Endothelial cell of umbilical vein (primary cell): ENCODE results near the gene GRID1. TPM values are rescaled to one million over a fixed set of nuclear protein-coding genes. Genes with fewer than 3 reads are reported as not detected.

Experiments
- BruUV-seq: library from RNA; stranded (reverse); fragments of 400-500 nt; replicated peaks from 2 replicates; lab custom pipeline; 2021; lab: Mats Ljungman, UMichigan
- CTCF ChIA-PET: fragments of 300-600, 350-600 bp; sonication (Branson Sonifier 250); formaldehyde crosslinking; loops from one replicate; lab custom pipeline; 2021; ENCODE audit warnings: antibody characterized with exemption, inconsistent platforms; lab: Charles Lee
- POLR2A ChIA-PET: fragments of 300-600, 350-600 bp; sonication (Branson Sonifier 250); formaldehyde crosslinking; loops from one replicate; lab custom pipeline; 2021; ENCODE audit warnings: antibody characterized with exemption, inconsistent platforms; lab: Charles Lee
- DNase-seq: peaks from one replicate; pipeline ENCODE4 v3.0.0-alpha.2; 2011; ENCODE audit warnings: low read depth, low spot score
- FAIRE-seq: peaks from 2 replicates; lab custom pipeline; 2011; peaks lifted over from hg19 to GRCh38; lab: Jason Lieb, UNC
- H2AFZ ChIP-seq: 2 replicates; pipeline ENCODE4 v1.6.0; 2012; ENCODE audit warnings: low read depth, low read length, control low read depth, inconsistent platforms
- H3K27ac ChIP-seq: 2 replicates; pipeline ENCODE4 v1.5.1; 2011; ENCODE audit warnings: low read depth, mild to moderate bottlenecking, control low read depth, low read length, moderate library complexity; ENCODE audit not compliant: insufficient read depth
- H3K27me3 ChIP-seq, 2 experiments: 2 replicates each; pipeline versions ENCODE4 v1.6.0 to v1.6.1; 2011; ENCODE audit warnings: low read length in 2 of 2, mixed read lengths in 1 of 2; ENCODE audit not compliant: control insufficient read depth in 2 of 2, insufficient read depth in 2 of 2
- H3K36me3 ChIP-seq, 2 experiments: 2 replicates in 1 of 2; 3 replicates in 1 of 2; pipeline ENCODE4 v1.5.1; 2011; ENCODE audit warnings: low read length in 2 of 2, mild to moderate bottlenecking in 1 of 2, moderate library complexity in 1 of 2; ENCODE audit not compliant: control insufficient read depth in 2 of 2, insufficient read depth in 2 of 2; ENCODE audit errors: extremely low read depth in 1 of 2
- H3K4me1 ChIP-seq: 3 replicates; pipeline ENCODE4 v1.5.1; 2011; ENCODE audit warnings: mild to moderate bottlenecking, low read length; ENCODE audit not compliant: control insufficient read depth, insufficient read depth; ENCODE audit errors: extremely low read depth
- H3K4me2 ChIP-seq: 2 replicates; pipeline ENCODE4 v1.6.1; 2011; ENCODE audit warnings: low read length, control low read depth, mixed read lengths; ENCODE audit not compliant: insufficient read depth
- H3K4me3 ChIP-seq, 3 experiments: fragments of 200-600 bp in 1 of 3; sonication (generic), shearing (Covaris generic) in 1 of 3; replicated peaks in 1 of 3; 2 replicates each; pipeline ENCODE4 v1.5.1; 2011 to 2016; ENCODE audit warnings: control low read depth in 3 of 3, low read length in 3 of 3, mild to moderate bottlenecking in 2 of 3, inconsistent platforms in 1 of 3, low read depth in 1 of 3, moderate library complexity in 1 of 3; ENCODE audit not compliant: insufficient read depth in 1 of 3
- H3K79me2 ChIP-seq: 2 replicates; pipeline ENCODE4 v1.6.0; 2012; ENCODE audit warnings: low read length, inconsistent platforms; ENCODE audit not compliant: control insufficient read depth, insufficient read depth
- H3K9ac ChIP-seq: replicated peaks from 2 replicates; pipeline ENCODE3; 2011; ENCODE audit warnings: low read length, control low read depth; ENCODE audit not compliant: insufficient read depth; ENCODE audit errors: extremely low read depth
- H3K9me1 ChIP-seq: replicated peaks from 3 replicates; pipeline ENCODE4 v1.6.0; 2011; ENCODE audit warnings: mild to moderate bottlenecking, low read length; ENCODE audit not compliant: control insufficient read depth, insufficient read depth; ENCODE audit errors: extremely low read depth
- H3K9me3 ChIP-seq: replicated peaks from 2 replicates; pipeline ENCODE4 v1.5.1; 2012; ENCODE audit warnings: low read length, inconsistent platforms; ENCODE audit not compliant: control insufficient read depth, insufficient read depth
- H4K20me1 ChIP-seq: replicated peaks from 2 replicates; pipeline ENCODE3; 2011; ENCODE audit warnings: mild to moderate bottlenecking, low read length; ENCODE audit not compliant: control insufficient read depth, insufficient read depth; ENCODE audit errors: extremely low read depth
- EZH2 ChIP-seq: IDR thresholded peaks from 2 replicates; pipeline ENCODE4 v1.6.1; 2012; ENCODE audit warnings: borderline replicate concordance, low read depth, mild to moderate bottlenecking, moderate library complexity, low read length, inconsistent platforms; ENCODE audit not compliant: severe bottlenecking
- FOS ChIP-seq: IDR thresholded peaks from 2 replicates; pipeline ENCODE4 v1.6.1; 2011; ENCODE audit warnings: mild to moderate bottlenecking, low read length, moderate library complexity, borderline replicate concordance; ENCODE audit not compliant: insufficient read depth
- GATA2 ChIP-seq: IDR thresholded peaks from 2 replicates; pipeline ENCODE4 v1.7.0; 2011; ENCODE audit warnings: low read depth, mild to moderate bottlenecking, moderate library complexity, mixed read lengths, low read length; ENCODE audit not compliant: insufficient read length, insufficient read depth
- JUN ChIP-seq: IDR thresholded peaks from 2 replicates; pipeline ENCODE4 v1.6.1; 2011; ENCODE audit warnings: borderline replicate concordance, low read depth; ENCODE audit not compliant: insufficient read length, insufficient read depth
- MYC ChIP-seq: IDR thresholded peaks from one replicate; pipeline ENCODE4 v1.6.1; 2011; ENCODE audit warnings: mild to moderate bottlenecking, low read depth, low read length
- POLR2A ChIP-seq: IDR thresholded peaks from 2 replicates; pipeline ENCODE4 v1.6.1; 2012; ENCODE audit warnings: low read depth, mild to moderate bottlenecking, control low read depth, low read length
- POLR2AphosphoS5 ChIP-seq: IDR thresholded peaks from 2 replicates; pipeline ENCODE4 v1.6.1; 2012; ENCODE audit warnings: low read depth, mild to moderate bottlenecking, control low read depth, low read length, moderate library complexity; ENCODE audit not compliant: insufficient read depth
- dilution Hi-C: fragments of 300-500 bp; cut with MboI; formaldehyde crosslinking; loops from one replicate; pipeline ENCODE4 v1.15.0; 2019; ENCODE audit warnings: low sequenced_read_pairs; ENCODE audit not compliant: extremely low pct_ligation_motif_present
- intact Hi-C: fragments of 100-400 bp; cut with micrococcal nuclease; formaldehyde crosslinking; loops from one replicate; pipeline ENCODE4 v1.10.0; 2022
- polyA plus RNA-seq, 4 experiments: library from polyadenylated mRNA; depleted of rRNA in 3 of 4; stranded (reverse) in 3 of 4; unstranded in 1 of 4; fragments of >200 nt; gene quantifications; 2 replicates each; pipeline versions ENCODE4 v1.2.1 to v1.2.3, GENCODE V29; 2011 to 2012; ENCODE audit warnings: missing spikeins in 1 of 4
- total RNA-seq: library from RNA; stranded (reverse); gene quantifications from 2 replicates; pipeline ENCODE4 v1.2.3, GENCODE V29; 2021
- TF ChIP-seq, protein P1 (sequence below), 2 donors: IDR thresholded peaks; 1 replicate in 1 of 2; 2 replicates in 1 of 2; pipeline ENCODE4 v1.5.1; 2011; ENCODE audit warnings: low read length in 2 of 2, mild to moderate bottlenecking in 2 of 2, moderate library complexity in 2 of 2, control low read depth in 1 of 2, inconsistent platforms in 1 of 2, low read depth in 1 of 2; ENCODE audit not compliant: insufficient read depth in 1 of 2; ENCODE audit errors: extremely low read depth in 1 of 2
- TF ChIP-seq, protein P2 (sequence below): IDR thresholded peaks from 2 replicates; pipeline ENCODE4 v1.6.1; 2011; ENCODE audit not compliant: insufficient read depth, insufficient read length

Gene GRID1
- total and polyA plus RNA-seq, 2 donors (not counting 3 experiments of a cell fraction or from before 2014, with no cell fraction given) = not detected

DNA sequence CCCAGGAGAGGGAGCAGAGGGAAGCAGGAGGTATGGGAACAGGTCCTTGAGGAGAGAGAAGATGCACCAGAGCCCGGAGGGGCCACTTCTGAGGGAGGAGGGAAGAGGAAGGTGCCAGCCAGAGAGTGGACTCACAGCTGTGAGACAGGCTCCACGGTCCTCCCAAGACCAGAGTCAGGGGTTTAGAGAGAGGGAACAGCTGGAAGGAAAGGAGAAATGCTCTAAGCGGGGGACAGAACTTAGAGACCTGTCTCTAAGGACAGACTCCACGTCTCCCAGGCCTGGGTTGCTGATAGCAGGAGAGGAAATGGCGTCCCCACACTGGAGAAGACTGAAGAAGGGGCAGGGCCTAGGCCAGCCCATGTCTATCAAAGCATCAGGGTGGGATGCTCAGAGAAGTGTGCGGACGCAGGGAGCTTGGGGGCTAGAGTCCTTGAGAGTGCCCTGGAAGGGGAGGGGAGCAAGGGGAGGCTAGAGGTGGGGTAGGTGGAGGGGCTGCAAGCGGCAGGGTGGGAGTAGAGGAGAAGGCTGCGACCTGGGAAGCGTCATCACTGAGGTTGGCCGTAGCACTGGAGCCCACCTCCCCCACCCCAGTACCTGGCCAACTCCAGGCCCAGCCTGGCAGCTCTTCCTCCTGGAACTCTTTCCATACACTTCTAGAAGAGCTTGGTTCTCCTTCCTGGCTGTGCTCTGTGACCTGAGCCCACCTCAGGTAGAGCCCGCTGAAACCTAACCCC is 25.6 kb upstream of the GRID1 start:
- Histone ChIP-seq H3K36me3 (no peaks in the 10 kb centered on the region), H3K4me2 (no peak overlapping the region), H3K9me3 (no peaks in the 10 kb centered on the region), H3K27me3 (peaks cover 18 to 24% of the 10 kb centered on the region in 2 experiments), H3K79me2 (no peaks in the 10 kb centered on the region), H3K9ac (no peak overlapping the region), H3K9me1 (no peaks in the 10 kb centered on the region), H3K27ac (no peak overlapping the region), H3K4me1 (no peaks in the 10 kb centered on the region), H3K4me3 (no peak overlapping the region), H4K20me1 (no peaks in the 10 kb centered on the region), H2AFZ (no peak overlapping the region)
- no TSS peak for BruUV-seq
- dilution Hi-C loops (no loop called here), intact Hi-C loops (no loop called here)
- no peak for DNase-seq
- POLR2A ChIA-PET = no interaction called here
- CTCF ChIA-PET = interaction anchor here (1.6 to 4.2 kb wide), 2 partner anchors 8 to 193 kb away, joined by 5 to 22 read pairs; no protein-coding TSS in a partner anchor
- no peak for FAIRE-seq
- TF ChIP-seq EZH2 = no peak
- TF ChIP-seq MYC = no peak
- no peak for TF ChIP-seq POLR2AphosphoS5
- no peak for TF ChIP-seq GATA2
- TF ChIP-seq, protein P1, sequence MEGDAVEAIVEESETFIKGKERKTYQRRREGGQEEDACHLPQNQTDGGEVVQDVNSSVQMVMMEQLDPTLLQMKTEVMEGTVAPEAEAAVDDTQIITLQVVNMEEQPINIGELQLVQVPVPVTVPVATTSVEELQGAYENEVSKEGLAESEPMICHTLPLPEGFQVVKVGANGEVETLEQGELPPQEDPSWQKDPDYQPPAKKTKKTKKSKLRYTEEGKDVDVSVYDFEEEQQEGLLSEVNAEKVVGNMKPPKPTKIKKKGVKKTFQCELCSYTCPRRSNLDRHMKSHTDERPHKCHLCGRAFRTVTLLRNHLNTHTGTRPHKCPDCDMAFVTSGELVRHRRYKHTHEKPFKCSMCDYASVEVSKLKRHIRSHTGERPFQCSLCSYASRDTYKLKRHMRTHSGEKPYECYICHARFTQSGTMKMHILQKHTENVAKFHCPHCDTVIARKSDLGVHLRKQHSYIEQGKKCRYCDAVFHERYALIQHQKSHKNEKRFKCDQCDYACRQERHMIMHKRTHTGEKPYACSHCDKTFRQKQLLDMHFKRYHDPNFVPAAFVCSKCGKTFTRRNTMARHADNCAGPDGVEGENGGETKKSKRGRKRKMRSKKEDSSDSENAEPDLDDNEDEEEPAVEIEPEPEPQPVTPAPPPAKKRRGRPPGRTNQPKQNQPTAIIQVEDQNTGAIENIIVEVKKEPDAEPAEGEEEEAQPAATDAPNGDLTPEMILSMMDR (IDR thresholded peaks at IDR 0.05; ENCODE audit: extremely low read depth in 1 of 2, insufficient read depth in 1 of 2, low read depth in 1 of 2, low read length in 2 of 2) = no peak
- TF ChIP-seq FOS = no peak
- TF ChIP-seq JUN = no peak
- TF ChIP-seq, protein P2, sequence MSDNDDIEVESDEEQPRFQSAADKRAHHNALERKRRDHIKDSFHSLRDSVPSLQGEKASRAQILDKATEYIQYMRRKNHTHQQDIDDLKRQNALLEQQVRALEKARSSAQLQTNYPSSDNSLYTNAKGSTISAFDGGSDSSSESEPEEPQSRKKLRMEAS = no peak
- TF ChIP-seq POLR2A = no peak
